Raji (cell line): ENCODE data around the gene ASB13.

Source experiments
- POLR2A ChIP-seq: IDR thresholded peaks from 2 replicates; pipeline ENCODE4 v1.6.1; 2011; ENCODE audit warnings: low read depth, low read length, control low read depth; ENCODE audit not compliant: insufficient read depth

Gene ASB13

GRCh38 chr10:5656737-5657579 is 9.4 kb downstream of the ASB13 start:
- peak; percentile 33; the same call in 1 of the 2 replicates for TF ChIP-seq POLR2A

GRCh38 chr10:5655121-5655520 is 11.3 kb downstream of the ASB13 start:
- TF ChIP-seq POLR2A, result no peak

DNA sequence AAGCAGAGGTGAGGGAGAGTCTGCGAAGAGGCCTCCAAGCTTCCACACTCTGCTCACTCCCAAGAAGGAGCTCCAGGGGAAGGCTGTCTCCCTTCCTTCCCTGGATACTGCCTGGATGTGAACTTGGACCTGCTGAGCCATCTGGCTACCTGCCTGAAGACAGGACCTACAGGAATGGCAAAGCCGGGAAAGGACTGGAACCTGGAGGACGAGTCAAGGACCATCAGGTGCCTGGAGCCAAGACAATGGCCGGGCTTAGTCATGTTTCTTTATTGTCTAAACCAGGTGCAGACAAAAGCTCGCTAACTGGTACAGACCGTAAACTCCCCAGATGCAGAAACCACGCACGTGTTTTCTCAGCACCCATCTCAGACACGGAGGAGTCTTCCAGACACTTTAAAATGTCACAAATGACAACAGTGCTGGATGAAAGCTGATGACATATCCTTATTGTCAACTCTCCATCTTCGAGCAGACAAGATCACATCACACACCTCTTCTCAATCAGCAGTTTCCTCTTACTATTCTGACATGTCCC is 12.1 kb downstream of the ASB13 start:
- TF ChIP-seq POLR2A, result no peak

GRCh38 chr10:5652746-5653145 is 13.6 kb downstream of the ASB13 start:
- TF ChIP-seq POLR2A, result no peak

DNA sequence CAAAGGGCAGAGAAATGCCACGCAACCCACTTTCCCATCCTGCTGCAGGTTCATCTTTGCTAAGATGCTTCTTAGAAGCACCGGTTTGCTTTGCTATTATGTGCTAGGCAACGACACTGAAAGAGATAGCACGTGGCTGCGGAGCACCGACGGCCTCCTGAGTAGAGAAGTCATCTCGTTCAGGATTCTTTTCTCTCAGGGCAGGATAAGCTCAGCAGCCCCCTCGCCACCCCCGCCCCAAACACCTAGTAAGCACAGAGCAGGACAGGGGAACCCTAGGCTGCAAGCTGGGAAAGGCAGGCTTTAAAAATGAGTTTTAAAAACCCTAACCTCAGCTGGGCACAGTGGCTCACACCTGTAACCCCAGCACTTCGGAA is 15.0 kb downstream of the ASB13 start:
- TF ChIP-seq POLR2A, result no peak

DNA sequence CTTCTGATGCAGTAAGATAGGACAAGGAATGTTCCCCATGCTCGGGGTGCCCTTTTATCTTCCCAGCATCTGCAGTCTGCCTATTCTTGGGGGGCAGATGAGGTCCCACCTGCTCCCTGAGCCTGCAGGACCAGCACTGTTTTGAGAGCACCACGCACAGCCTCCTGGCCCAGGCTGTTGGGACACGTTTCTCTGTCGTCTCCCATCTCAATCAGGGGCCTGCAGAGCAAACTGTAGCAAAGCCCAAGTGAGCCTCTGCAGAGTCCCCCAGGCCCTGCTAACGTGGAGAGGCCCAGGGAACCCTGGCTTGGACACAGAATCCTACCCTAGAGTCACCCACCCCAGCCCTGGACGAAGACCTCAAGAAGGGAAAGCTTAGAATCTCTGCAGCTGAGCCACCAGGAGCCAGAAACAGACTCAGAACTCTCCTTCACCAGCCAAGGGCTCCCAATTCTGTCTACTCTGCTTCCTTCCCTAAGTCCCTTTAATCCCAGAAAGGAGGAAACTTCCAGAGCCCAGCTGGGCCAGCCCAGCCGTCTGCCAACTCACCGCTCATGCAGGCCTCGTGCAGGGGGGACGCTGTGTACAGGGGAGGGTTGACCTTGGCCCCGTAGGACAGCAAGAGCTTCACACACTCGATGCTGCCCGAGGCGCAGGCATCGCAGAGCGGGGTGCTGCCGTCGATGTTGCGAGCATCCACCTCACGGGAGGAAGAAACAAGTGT is 15.6 kb downstream of the ASB13 start:
- TF ChIP-seq POLR2A, result no peak

DNA sequence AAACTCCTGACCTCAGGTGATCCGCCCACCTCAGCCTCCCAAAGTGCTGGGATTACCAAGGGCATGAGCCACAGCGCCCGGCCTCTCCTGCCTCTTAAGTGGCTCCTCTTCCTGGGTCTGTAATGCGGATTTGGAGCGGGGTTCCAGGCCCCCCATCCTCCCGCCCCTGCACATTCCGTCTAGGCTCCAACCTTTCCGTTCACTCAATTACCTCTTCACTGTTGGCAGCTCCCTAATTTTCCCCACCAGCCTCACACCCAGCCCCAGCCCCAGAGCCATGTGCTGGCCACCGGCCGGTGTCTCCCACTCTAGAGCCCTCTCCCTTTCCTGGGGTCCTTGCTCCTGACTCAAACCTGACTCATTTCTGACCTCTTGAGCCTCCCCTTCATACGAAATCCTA is 16.6 kb downstream of the ASB13 start:
- TF ChIP-seq POLR2A, result no peak

- TF ChIP-seq POLR2A, result no peak
Observed at GRCh38 chr10:5648494-5649457, 17.6 kb downstream of the ASB13 start.

DNA sequence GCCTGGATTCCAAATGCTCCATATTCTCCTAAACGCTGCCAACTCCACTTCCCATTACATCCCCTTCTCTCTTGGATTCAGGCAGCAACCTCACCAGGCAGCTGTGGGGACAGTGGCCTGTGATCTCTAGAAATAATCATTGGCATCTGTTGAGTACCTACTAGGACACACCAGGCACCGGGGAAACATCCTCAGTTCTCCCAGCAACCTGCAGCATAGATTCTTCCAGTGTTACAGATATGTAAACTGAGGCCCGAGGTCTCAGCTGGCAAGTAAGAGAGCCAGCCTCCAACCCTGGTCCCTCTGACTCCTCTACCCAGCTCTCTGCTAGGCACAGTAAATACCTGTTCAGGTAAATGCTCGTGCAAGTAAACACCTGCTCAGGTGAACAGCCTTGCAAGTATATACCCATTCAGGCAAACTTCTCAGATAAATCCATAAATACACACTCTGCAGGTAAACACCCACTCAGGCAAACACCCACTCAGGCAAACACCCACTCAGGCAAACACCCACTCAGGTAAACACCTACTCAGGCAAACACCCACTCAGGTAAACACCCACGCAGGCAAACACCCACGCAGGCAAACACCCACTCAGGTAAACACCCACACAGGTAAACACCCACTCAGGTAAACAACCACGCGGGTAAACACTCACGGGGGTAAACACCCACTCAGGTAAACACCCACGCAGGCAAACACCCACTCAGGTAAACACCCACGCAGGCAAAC is 18.7 kb downstream of the ASB13 start:
- no peak for TF ChIP-seq POLR2A

- no peak for TF ChIP-seq POLR2A
Observed at GRCh38 chr10:5645944-5646617, 20.3 kb downstream of the ASB13 start.

- TF ChIP-seq POLR2A, result no peak
Observed at GRCh38 chr10:5645375-5645774, 21.0 kb downstream of the ASB13 start.

DNA sequence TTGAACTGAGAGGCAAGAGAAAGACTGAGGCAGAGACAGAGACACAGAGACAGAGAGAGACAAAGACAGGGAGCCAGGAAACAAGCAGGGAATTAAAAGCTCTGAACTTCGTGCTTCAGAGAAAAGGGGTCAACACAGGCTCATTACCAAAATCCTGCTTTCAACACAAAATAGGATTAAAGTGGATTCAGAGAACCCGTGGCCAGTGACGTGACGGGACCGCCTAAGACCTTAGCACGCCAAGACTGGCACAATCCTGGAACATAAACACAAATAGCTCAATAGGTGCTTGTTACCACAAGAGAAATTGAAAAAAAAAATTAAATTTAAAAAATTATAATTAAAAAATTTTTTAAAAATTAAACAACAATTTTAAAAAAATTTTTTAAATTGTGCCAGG is 21.5 kb downstream of the ASB13 start:
- no peak for TF ChIP-seq POLR2A

DNA sequence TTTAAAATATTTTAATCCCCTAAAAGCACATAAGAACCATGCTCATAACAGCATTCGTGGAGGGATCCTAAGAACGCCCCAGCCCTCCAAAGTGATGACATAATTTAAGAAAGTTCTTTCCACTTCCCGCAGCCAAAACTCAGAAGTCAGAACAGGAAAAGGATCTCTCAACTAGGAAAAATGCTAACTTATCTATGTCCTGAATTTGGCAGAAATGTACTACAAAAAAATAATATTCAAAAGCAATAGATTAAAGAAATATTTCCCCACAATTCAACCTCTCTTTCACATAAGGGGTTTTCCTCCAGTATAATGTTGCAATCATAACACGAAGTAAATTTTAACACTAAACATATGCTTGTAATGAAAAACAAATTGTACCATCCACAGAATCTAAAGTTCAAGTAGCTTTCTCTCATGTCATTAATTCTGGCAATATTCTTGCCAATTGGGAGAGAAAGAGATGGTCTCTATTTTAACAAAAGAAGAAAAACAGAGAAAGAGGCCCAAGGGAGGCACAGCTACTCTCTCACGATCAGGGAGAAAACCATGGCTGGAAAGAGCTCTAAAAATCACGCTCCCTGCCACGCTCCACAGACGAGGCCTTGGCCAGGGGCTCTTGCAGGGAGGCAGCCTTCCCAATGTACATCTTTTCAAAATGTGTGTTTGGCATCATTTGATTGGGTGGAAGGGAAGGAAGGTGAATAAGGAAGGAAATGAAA is 22.9 kb downstream of the ASB13 start:
- no peak for TF ChIP-seq POLR2A
